Trophoblast cell (in vitro differentiated cells and primary cell): ENCODE results near the gene RYR1.
A peak's percentile ranks its signal among the peaks of the same experiment; 100 is the strongest.

Source experiments
- DNase-seq, 2 donors: peaks; one replicate each; pipeline ENCODE4 v3.0.0-alpha.2; 2016
- H2AFZ ChIP-seq: 2 replicates; pipeline ENCODE4 v1.6.1; 2013; ENCODE audit warnings: low read length, moderate library complexity, mild to moderate bottlenecking; ENCODE audit not compliant: insufficient read depth, poor library complexity
- H2AK5ac ChIP-seq: 2 replicates; pipeline ENCODE4 v1.6.1; 2013; ENCODE audit warnings: mild to moderate bottlenecking, low read length
- H2BK120ac ChIP-seq: 2 replicates; pipeline ENCODE4 v1.6.1; 2013; ENCODE audit warnings: low read length, mild to moderate bottlenecking, moderate library complexity; ENCODE audit not compliant: insufficient read depth, poor library complexity
- H2BK12ac ChIP-seq: 2 replicates; pipeline ENCODE4 v1.6.1; 2013; ENCODE audit warnings: mild to moderate bottlenecking, low read length, moderate library complexity
- H2BK5ac ChIP-seq: 2 replicates; pipeline ENCODE4 v1.6.1; 2013; ENCODE audit warnings: low read length, low read depth, moderate library complexity, mild to moderate bottlenecking; ENCODE audit not compliant: poor library complexity
- H3K14ac ChIP-seq: 2 replicates; pipeline ENCODE4 v1.6.1; 2013; ENCODE audit warnings: mild to moderate bottlenecking, low read length
- H3K18ac ChIP-seq: 2 replicates; pipeline ENCODE4 v1.6.1; 2013; ENCODE audit warnings: mild to moderate bottlenecking, low read length
- H3K23ac ChIP-seq: 2 replicates; pipeline ENCODE4 v1.6.1; 2013; ENCODE audit warnings: low read length
- H3K27ac ChIP-seq: 2 replicates; pipeline ENCODE4 v1.5.1; 2013; ENCODE audit warnings: low read depth, mild to moderate bottlenecking, inconsistent platforms, low read length, moderate library complexity
- H3K27me3 ChIP-seq: 2 replicates; pipeline ENCODE4 v1.6.1; 2013; ENCODE audit warnings: inconsistent platforms, mild to moderate bottlenecking, low read length, moderate library complexity; ENCODE audit not compliant: insufficient read depth
- H3K36me3 ChIP-seq, 2 experiments: 1 replicate in 1 of 2; 2 replicates in 1 of 2; pipeline ENCODE4 v1.6.1; 2013; ENCODE audit warnings: low read length in 2 of 2, mild to moderate bottlenecking in 2 of 2, moderate library complexity in 1 of 2; ENCODE audit not compliant: insufficient read depth in 2 of 2, control insufficient read depth in 1 of 2
- H3K4ac ChIP-seq: 2 replicates; pipeline ENCODE4 v1.6.1; 2013; ENCODE audit warnings: low read depth, mild to moderate bottlenecking, low read length, moderate library complexity
- H3K4me1 ChIP-seq, 2 experiments: 1 replicate in 1 of 2; 2 replicates in 1 of 2; pipeline ENCODE4 v1.6.1; 2013; ENCODE audit warnings: low read length in 2 of 2, mild to moderate bottlenecking in 2 of 2, moderate library complexity in 1 of 2; ENCODE audit not compliant: insufficient read depth in 2 of 2, control insufficient read depth in 1 of 2
- H3K4me2 ChIP-seq: 2 replicates; pipeline ENCODE4 v1.6.1; 2013; ENCODE audit warnings: inconsistent platforms, mild to moderate bottlenecking, low read length, moderate library complexity
- H3K4me3 ChIP-seq: 2 replicates; pipeline ENCODE4 v1.5.1; 2013; ENCODE audit warnings: mild to moderate bottlenecking, low read depth, low read length, inconsistent platforms
- H3K79me1 ChIP-seq: one replicate; pipeline ENCODE4 v1.6.1; 2013; ENCODE audit warnings: low read length
- H3K79me2 ChIP-seq: 2 replicates; pipeline ENCODE4 v1.6.1; 2013; ENCODE audit warnings: low read length, mild to moderate bottlenecking; ENCODE audit not compliant: control insufficient read depth, insufficient read depth, poor library complexity
- H3K9ac ChIP-seq: 2 replicates; pipeline ENCODE4 v1.6.1; 2013; ENCODE audit warnings: mild to moderate bottlenecking, low read length
- H3K9me3 ChIP-seq: 2 replicates; pipeline ENCODE4 v1.6.1; 2013; ENCODE audit warnings: low read depth, mild to moderate bottlenecking, control low read depth, inconsistent platforms, low read length; ENCODE audit not compliant: insufficient read depth
- H4K12ac ChIP-seq: 2 replicates; pipeline ENCODE4 v1.6.1; 2013; ENCODE audit warnings: low read depth, mild to moderate bottlenecking, low read length, moderate library complexity
- H4K8ac ChIP-seq: 2 replicates; pipeline ENCODE4 v1.6.1; 2013; ENCODE audit warnings: low read depth, mild to moderate bottlenecking, low read length, moderate library complexity
- H4K91ac ChIP-seq: one replicate; pipeline ENCODE4 v1.6.1; 2013; ENCODE audit warnings: low read depth, mild to moderate bottlenecking, low read length, moderate library complexity
- WGBS: extraction: QIAGEN DNeasy Blood & Tissue Kit; methylation state at CpG from one replicate; pipeline ENCODE4 v1.1.7; 2013; ENCODE audit warnings: missing lambda C conversion rate; ENCODE audit not compliant: insufficient read length, insufficient coverage; ENCODE audit errors: extremely low coverage; 5-methylcytosine and 5-hydroxymethylcytosine counted together

Gene RYR1

GRCh38 chr19:38442736-38443135, 9.2 kb downstream of the RYR1 start:
- Histone ChIP-seq H3K14ac (no peak overlapping the region), H2BK5ac (no peak overlapping the region), H4K8ac (no peak overlapping the region), H3K4me1 (no peaks in the 10 kb centered on the region), H4K12ac (no peak overlapping the region), H3K79me1 (no peaks in the 10 kb centered on the region), H3K18ac (no peak overlapping the region), H2BK120ac (no peak overlapping the region), H3K79me2 (no peaks in the 10 kb centered on the region), H3K9ac (no peak overlapping the region), H3K4me3 (no peak overlapping the region), H4K91ac (no peak overlapping the region), H3K4ac (no peak overlapping the region), H3K27ac (no peak overlapping the region), H2AFZ (no peak overlapping the region), H2AK5ac (no peak overlapping the region), H3K4me2 (no peak overlapping the region), H2BK12ac (no peak overlapping the region), H3K27me3 (no peaks in the 10 kb centered on the region), H3K36me3 (no peaks in the 10 kb centered on the region), H3K23ac (no peak overlapping the region), H3K9me3 (peaks cover 2% of the 10 kb centered on the region)
- WGBS = no CpG with 5 or more reads among the region's 9 CpGs
- no peak for DNase-seq

GRCh38 chr19:38443458-38443999, 10.0 kb downstream of the RYR1 start:
- H3K9ac ChIP-seq = peak overlapping the region; percentile 30
- no peak overlapping the region for H3K4ac ChIP-seq
- H3K4me2 ChIP-seq = no peak overlapping the region
- H3K79me1 ChIP-seq = no peaks in the 10 kb centered on the region
- no peaks in the 10 kb centered on the region for H3K4me1 ChIP-seq
- no peak overlapping the region for H2AFZ ChIP-seq
- no peak overlapping the region for H2BK5ac ChIP-seq
- no peak overlapping the region for H4K12ac ChIP-seq
- H3K14ac ChIP-seq = no peak overlapping the region
- no peak overlapping the region for H4K91ac ChIP-seq
- H3K23ac ChIP-seq = no peak overlapping the region
- H2AK5ac ChIP-seq = no peak overlapping the region
- H3K9me3 ChIP-seq = peaks cover 2% of the 10 kb centered on the region
- no peaks in the 10 kb centered on the region for H3K79me2 ChIP-seq
- no peak overlapping the region for H3K18ac ChIP-seq
- H2BK12ac ChIP-seq = no peak overlapping the region
- DNase-seq = no peak
- WGBS = no CpG with 5 or more reads among the region's 15 CpGs
- H3K36me3 ChIP-seq = no peaks in the 10 kb centered on the region
- H2BK120ac ChIP-seq = no peak overlapping the region
- no peak overlapping the region for H3K4me3 ChIP-seq
- no peaks in the 10 kb centered on the region for H3K27me3 ChIP-seq
- no peak overlapping the region for H3K27ac ChIP-seq
- no peak overlapping the region for H4K8ac ChIP-seq

- Histone ChIP-seq H2AK5ac (no peak overlapping the region), H3K14ac (no peak overlapping the region), H3K36me3 (no peaks in the 10 kb centered on the region), H3K23ac (no peak overlapping the region), H3K79me1 (no peaks in the 10 kb centered on the region), H3K27ac (no peak overlapping the region), H3K4ac (no peak overlapping the region), H3K4me1 (no peaks in the 10 kb centered on the region), H2BK12ac (no peak overlapping the region), H3K27me3 (no peaks in the 10 kb centered on the region), H4K8ac (no peak overlapping the region), H3K18ac (no peak overlapping the region), H3K9ac (no peak overlapping the region), H4K91ac (no peak overlapping the region), H3K4me3 (no peak overlapping the region), H3K9me3 (peaks cover 2% of the 10 kb centered on the region), H2BK120ac (no peak overlapping the region), H2AFZ (no peak overlapping the region), H3K79me2 (no peaks in the 10 kb centered on the region), H3K4me2 (no peak overlapping the region), H2BK5ac (no peak overlapping the region), H4K12ac (no peak overlapping the region)
- WGBS = no CpG with 5 or more reads among the region's 7 CpGs
- no peak for DNase-seq
Observed at GRCh38 chr19:38444026-38444425, 10.5 kb downstream of the RYR1 start.

- H3K79me2 ChIP-seq = no peaks in the 10 kb centered on the region
- H2BK120ac ChIP-seq = no peak overlapping the region
- H3K27me3 ChIP-seq = no peaks in the 10 kb centered on the region
- no peak overlapping the region for H3K4ac ChIP-seq
- no peaks in the 10 kb centered on the region for H3K36me3 ChIP-seq
- no peak overlapping the region for H3K9ac ChIP-seq
- no peak overlapping the region for H2BK12ac ChIP-seq
- no peak overlapping the region for H4K91ac ChIP-seq
- H3K18ac ChIP-seq = no peak overlapping the region
- no peak overlapping the region for H2AFZ ChIP-seq
- WGBS = no CpG with 5 or more reads among the region's 7 CpGs
- H3K23ac ChIP-seq = no peak overlapping the region
- no peak overlapping the region for H4K8ac ChIP-seq
- no peak overlapping the region for H4K12ac ChIP-seq
- no peak overlapping the region for H2BK5ac ChIP-seq
- H2AK5ac ChIP-seq = no peak overlapping the region
- H3K27ac ChIP-seq = no peak overlapping the region
- peaks cover 2% of the 10 kb centered on the region for H3K9me3 ChIP-seq
- H3K14ac ChIP-seq = no peak overlapping the region
- no peaks in the 10 kb centered on the region for H3K4me1 ChIP-seq
- H3K4me3 ChIP-seq = no peak overlapping the region
- no peaks in the 10 kb centered on the region for H3K79me1 ChIP-seq
- no peak for DNase-seq
- H3K4me2 ChIP-seq = no peak overlapping the region
Observed at GRCh38 chr19:38445362-38445761, 11.9 kb downstream of the RYR1 start.
